Progenitor cell of endocrine pancreas (in vitro differentiated cells): ENCODE measurements around the gene XCL1. TPM values are rescaled to one million over a fixed set of nuclear protein-coding genes. Genes with fewer than 3 reads are reported as not detected.

ENCODE experiments used
- DNase-seq: peaks from one replicate; pipeline ENCODE4 v3.0.0; 2021; ENCODE audit warnings: low spot score; ENCODE audit not compliant: unreplicated experiment
- H3K27ac Mint-ChIP-seq: 2 replicates; pipeline ENCODE4 v1.8.0; 2021; ENCODE audit warnings: mild to moderate bottlenecking, moderate library complexity, mixed read lengths
- H3K27me3 Mint-ChIP-seq: 2 replicates; pipeline ENCODE4 v1.8.0; 2021; ENCODE audit warnings: mixed read lengths
- H3K36me3 Mint-ChIP-seq: 2 replicates; pipeline ENCODE4 v1.8.0; 2022; ENCODE audit warnings: mixed read lengths; ENCODE audit not compliant: insufficient read depth
- H3K4me1 Mint-ChIP-seq: 2 replicates; pipeline ENCODE4 v1.8.0; 2021; ENCODE audit warnings: low read depth, mixed read lengths
- H3K4me3 Mint-ChIP-seq: 2 replicates; pipeline ENCODE4 v1.8.0; 2021; ENCODE audit warnings: low read depth, mild to moderate bottlenecking, moderate library complexity, mixed read lengths
- H3K9me3 Mint-ChIP-seq: 2 replicates; pipeline ENCODE4 v1.8.0; 2021; ENCODE audit warnings: low read depth, mixed read lengths
- total RNA-seq: library from RNA; stranded (reverse); gene quantifications from 2 replicates; pipeline ENCODE4 v1.2.1, GENCODE V29; 2021
- TF ChIP-seq, protein P1 (sequence below): fragments of 200-600 bp; sonication (generic); IDR thresholded peaks from one replicate; pipeline ENCODE4 v1.5.0; 2021; ENCODE audit warnings: antibody characterized with exemption, mild to moderate bottlenecking; ENCODE audit not compliant: unreplicated experiment

The XCL1 gene
- total RNA-seq, 1 donor from 2014 or later, result 0.91 TPM

GRCh38 chr1:168608796-168609715 lies 32.7 kb downstream of the XCL1 start:
- H3K4me3 Mint-ChIP-seq, result no peak overlapping the region

GRCh38 chr1:168609741-168610510 lies 33.5 kb downstream of the XCL1 start:
- H3K27me3 Mint-ChIP-seq, result peaks cover 9% of the 10 kb centered on the region
- TF ChIP-seq, protein P1, sequence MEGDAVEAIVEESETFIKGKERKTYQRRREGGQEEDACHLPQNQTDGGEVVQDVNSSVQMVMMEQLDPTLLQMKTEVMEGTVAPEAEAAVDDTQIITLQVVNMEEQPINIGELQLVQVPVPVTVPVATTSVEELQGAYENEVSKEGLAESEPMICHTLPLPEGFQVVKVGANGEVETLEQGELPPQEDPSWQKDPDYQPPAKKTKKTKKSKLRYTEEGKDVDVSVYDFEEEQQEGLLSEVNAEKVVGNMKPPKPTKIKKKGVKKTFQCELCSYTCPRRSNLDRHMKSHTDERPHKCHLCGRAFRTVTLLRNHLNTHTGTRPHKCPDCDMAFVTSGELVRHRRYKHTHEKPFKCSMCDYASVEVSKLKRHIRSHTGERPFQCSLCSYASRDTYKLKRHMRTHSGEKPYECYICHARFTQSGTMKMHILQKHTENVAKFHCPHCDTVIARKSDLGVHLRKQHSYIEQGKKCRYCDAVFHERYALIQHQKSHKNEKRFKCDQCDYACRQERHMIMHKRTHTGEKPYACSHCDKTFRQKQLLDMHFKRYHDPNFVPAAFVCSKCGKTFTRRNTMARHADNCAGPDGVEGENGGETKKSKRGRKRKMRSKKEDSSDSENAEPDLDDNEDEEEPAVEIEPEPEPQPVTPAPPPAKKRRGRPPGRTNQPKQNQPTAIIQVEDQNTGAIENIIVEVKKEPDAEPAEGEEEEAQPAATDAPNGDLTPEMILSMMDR, result no peak
- H3K4me1 Mint-ChIP-seq, result peaks cover 2% of the 10 kb centered on the region
- no peak overlapping the region for H3K27ac Mint-ChIP-seq
- no peak for DNase-seq
- no peaks in the 10 kb centered on the region for H3K9me3 Mint-ChIP-seq
- no peak overlapping the region for H3K4me3 Mint-ChIP-seq
- no peaks in the 10 kb centered on the region for H3K36me3 Mint-ChIP-seq

More at GRCh38 chr1:168608796-168609715, 32.7 kb downstream of the XCL1 start:
- H3K4me1 Mint-ChIP-seq, result peaks cover 2% of the 10 kb centered on the region
- no peaks in the 10 kb centered on the region for H3K36me3 Mint-ChIP-seq
- no peak overlapping the region for H3K27ac Mint-ChIP-seq
- H3K9me3 Mint-ChIP-seq, result no peaks in the 10 kb centered on the region
- peaks cover 9% of the 10 kb centered on the region for H3K27me3 Mint-ChIP-seq
- TF ChIP-seq, protein P1, result no peak
- DNase-seq, result no peak

- DNase-seq, result no peak
- Mint-ChIP-seq H3K4me3 (no peak overlapping the region), H3K9me3 (no peaks in the 10 kb centered on the region), H3K4me1 (peaks cover 2% of the 10 kb centered on the region), H3K36me3 (no peaks in the 10 kb centered on the region), H3K27me3 (peaks cover 9% of the 10 kb centered on the region), H3K27ac (no peak overlapping the region)
- TF ChIP-seq, protein P1, result no peak
Measured at GRCh38 chr1:168613038-168613451, 36.6 kb downstream of the XCL1 start.

GRCh38 chr1:168613691-168614231 lies 37.4 kb downstream of the XCL1 start:
- H3K27ac Mint-ChIP-seq, result peak overlapping the region; percentile 1
- H3K27me3 Mint-ChIP-seq, result peaks cover 5% of the 10 kb centered on the region
- no peaks in the 10 kb centered on the region for H3K9me3 Mint-ChIP-seq
- no peaks in the 10 kb centered on the region for H3K36me3 Mint-ChIP-seq
- DNase-seq, result no peak
- TF ChIP-seq, protein P1, result no peak
- H3K4me1 Mint-ChIP-seq, result peaks cover 2% of the 10 kb centered on the region
- H3K4me3 Mint-ChIP-seq, result no peak overlapping the region

DNA sequence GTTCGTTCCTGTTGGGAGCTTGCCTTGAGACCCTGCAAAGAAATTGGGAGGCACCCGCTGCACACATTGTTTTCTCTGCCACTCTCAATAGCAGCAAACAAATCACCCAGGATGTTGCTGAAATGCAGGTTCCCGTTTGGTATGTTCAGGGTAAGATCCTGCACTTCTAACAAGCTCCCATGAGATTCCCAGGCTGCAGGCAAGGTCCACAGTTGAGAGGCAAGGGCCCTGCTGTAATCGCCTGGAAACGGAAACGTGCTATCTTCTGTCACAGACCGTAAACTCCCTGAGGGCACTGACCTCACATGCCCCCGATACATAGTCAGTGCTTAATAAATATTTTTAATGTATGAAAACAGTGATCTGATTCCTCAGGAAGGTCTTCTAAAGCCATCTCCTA lies 37.8 kb downstream of the XCL1 start:
- H3K36me3 Mint-ChIP-seq, result no peaks in the 10 kb centered on the region
- TF ChIP-seq, protein P1, result no peak
- H3K27ac Mint-ChIP-seq, result no peak overlapping the region
- no peak overlapping the region for H3K4me3 Mint-ChIP-seq
- H3K27me3 Mint-ChIP-seq, result peaks cover 3% of the 10 kb centered on the region
- peaks cover 2% of the 10 kb centered on the region for H3K4me1 Mint-ChIP-seq
- no peaks in the 10 kb centered on the region for H3K9me3 Mint-ChIP-seq
- DNase-seq, result no peak
